GM21390 (cell line): Measurements from ENCODE around the gene DLK1.

Source experiments
- ATAC-seq: cut with Tn5 transposase; IDR thresholded peaks from one replicate; pipeline ENCODE4 v1.9.1; 2021; ENCODE audit not compliant: unreplicated experiment

Gene DLK1

DNA sequence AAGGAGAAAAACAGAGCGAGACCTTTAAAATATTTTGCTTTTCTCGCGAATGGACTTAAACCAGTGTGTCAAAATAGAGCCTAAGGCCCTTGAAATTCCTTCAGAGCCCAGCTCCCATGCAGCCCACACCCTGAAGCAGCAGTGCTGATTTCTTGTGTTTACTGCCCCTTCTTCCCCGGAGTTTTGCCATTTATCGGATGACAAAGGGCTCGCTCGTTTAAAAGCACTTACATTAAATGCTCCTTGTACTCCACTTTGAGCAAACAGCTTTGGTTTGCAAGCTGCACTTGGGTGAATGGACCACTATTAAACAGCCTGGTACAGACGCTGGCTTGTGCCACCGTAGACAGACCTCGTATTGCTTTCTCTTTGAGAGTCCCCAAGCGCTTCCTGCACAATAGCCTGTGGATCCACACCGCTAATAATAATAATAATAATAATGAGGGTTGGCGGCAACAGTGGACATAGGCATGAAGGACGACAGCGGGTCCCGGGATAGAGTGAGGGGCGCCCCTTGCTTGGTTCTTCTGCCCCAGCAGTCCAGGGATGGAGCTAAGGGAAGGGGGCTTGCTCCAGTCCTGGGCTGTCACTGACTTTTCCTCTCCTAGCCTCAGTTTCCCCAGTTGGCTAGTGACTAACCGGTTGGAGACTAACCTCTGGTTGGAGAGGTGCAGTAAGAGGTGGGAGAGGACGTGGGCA lies 6.6 kb downstream of the DLK1 start:
- no peak for ATAC-seq

GRCh38 chr14:100734031-100734990 lies 7.6 kb downstream of the DLK1 start:
- no peak for ATAC-seq

DNA sequence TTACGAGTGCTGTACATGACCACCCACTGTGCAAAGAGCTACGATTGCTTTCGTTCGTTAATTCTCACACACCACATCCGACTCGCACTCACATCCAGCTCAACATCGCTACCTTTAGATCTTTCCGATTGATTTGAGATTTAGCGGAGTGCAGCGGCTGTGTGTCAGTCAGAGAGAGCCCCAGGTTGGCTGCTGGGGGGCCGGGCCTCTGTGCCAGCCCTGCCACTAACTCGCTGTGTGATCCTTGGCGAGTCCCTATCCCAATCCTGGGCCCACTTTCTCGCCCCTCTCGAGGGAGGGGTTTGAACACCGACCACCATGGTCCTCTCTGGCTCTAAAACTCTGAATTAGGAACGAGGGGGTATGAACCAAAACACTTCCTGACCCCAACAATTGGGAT lies 8.6 kb downstream of the DLK1 start:
- ATAC-seq: no peak

- ATAC-seq: no peak
Measured at GRCh38 chr14:100736269-100737180, 9.8 kb downstream of the DLK1 start.

DNA sequence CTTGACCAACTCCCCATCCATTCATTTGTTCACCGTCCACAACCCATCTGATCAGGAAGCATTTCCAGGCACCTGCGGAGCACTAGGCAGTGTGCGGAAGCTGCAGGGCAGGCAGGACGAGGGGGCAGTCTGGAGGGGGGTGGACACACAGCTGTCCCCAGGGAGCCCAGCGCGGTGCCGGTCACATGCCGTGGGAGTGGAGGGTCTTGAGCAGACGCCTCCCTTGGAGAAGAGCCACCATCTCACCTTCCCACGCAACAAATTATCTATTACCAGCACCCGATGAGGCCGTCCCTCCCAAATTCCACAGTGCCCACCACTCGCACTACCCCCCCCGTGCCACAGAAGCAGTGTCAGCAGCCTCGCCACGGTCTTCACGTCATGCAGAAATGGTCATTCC lies 10.8 kb downstream of the DLK1 start:
- no peak for ATAC-seq

DNA sequence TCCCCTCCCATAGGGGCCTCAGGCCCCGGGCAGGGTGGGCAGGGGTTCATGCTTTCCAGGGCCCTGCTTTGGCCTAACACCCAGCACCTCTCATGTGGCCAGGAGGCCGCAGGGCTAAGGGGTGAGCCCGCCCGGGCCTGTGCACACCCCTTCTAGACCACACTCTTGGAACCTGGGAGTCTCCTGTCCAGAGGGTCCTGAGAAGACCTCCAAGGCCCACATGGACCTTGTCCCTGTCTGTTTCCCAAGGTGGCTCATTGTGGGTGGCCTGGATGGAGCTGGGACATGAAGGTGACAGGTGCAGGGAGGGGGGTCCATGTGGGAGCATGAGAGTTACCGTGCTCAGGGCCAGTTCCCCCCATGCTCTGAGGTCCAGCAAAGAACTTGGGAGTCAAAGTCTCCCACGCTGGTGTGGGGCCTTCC lies 11.6 kb downstream of the DLK1 start:
- ATAC-seq: no peak

- ATAC-seq: no peak
Measured at GRCh38 chr14:100738704-100739131, 12.0 kb downstream of the DLK1 start.

- no peak for ATAC-seq
Measured at GRCh38 chr14:100739306-100739705, 12.6 kb downstream of the DLK1 start.

DNA sequence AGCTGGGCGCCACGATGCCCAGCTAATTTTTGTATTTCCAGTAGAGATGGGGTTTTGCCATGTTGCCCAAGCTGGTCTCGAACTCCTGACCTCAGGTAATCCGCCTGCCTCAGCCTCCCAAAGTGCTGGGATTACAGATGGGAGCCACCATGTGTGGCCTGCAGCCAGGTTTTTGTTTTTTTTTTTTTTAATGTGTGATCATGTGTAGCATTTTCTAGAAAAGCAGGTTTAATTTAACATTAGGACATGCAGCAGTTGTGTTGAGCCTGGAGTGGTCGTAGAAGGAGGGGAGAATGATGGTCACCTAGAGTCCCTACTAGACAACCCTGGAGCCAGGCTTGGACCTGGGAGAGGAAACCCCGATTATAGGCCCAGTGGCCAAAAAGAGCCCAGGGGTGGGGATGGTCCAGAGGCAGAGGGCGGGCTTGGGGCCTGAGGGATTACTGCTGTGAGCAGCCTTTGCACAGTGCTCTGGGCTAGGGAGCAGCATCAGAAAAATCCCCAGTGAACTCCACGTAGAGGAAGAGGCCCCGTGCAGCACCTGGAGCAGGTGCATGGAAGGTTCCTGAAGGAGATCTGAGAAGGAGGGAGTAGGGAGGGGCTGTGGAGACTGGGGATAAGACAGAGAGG lies 13.6 kb downstream of the DLK1 start:
- no peak for ATAC-seq

DNA sequence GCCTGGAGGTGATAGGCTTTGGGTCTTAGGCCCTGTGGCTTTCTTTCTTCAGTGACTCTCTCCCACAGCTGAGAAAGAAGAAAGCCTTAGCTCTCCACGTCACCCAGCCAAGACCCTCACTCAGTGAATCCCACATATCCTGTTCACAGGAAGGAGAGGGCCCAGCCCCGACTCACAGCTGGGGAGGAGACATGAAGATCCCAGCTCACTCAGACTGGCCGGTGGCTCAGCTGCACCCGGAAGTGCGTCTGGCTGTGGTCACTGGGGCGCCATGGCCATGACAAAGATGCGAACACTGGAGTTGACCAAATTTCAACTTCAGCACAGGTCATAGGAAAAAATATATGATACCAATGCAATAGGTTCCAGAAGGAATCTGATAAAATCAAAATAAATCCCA lies 14.2 kb downstream of the DLK1 start:
- no peak for ATAC-seq

DNA sequence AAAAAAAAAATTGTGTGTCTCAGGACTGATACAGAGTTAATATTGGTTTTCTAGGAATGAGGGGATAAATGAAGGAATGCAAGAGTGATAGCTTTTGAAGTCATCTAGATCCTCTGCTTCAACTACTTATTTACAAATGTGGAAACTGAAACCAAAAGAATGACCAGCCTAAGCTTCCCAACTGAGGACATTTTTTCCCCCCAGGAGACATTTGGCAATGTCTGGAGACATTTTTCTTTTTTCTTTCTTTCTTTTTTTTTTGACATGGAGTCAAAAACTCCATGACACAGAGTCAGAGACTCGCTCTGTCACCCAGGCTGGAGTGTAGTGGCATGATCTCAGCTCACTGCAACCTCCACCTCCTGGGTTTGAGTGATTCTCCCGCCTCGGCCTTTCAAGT lies 15.3 kb downstream of the DLK1 start:
- no peak for ATAC-seq

GRCh38 chr14:100746326-100746725 lies 19.6 kb downstream of the DLK1 start:
- no peak for ATAC-seq

DNA sequence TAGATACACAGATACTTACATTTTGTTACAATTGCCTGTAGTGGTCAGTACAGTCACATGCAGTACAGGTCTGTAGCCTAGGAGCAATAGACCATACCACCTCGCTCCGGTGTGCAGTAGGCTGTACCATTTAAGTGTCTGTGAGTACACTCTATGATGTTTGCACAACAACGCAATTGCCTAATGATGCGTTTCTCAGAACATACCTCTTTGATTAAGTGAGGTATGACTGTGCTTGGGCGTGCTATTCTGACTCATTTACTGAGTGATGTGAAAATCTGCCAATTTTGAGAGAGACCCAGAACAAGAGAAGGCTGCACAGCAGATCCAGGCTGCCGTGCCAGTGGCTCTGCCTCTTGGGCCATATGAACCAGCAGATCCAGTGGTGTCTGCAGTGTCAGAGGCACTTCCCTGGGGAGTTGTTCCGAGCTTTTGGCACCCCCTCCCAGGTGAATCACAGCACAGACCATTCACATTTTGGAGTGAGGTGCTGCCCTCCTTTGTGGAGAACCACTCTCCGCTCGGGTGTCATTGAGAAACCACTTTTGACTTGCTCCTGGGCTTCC lies 20.4 kb downstream of the DLK1 start:
- no peak for ATAC-seq

DNA sequence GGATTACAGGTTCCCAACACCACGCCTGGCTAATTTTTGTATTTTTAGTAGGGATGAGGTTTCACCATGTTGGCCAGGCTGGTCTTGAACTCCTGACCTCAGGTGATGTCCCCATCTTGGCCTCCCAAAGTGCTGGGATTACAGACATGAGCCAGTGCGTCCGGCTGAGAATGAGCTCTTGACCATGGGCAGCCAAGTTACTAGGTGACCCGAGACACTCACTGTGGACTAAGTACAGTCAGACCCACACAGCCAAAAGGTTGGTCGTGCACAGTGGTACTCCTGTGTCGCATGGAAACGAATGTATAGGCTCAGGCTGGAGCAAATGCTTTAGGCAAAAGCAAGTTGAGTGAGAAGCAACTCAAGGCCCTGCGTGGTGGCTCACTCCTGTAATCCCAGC lies 21.0 kb downstream of the DLK1 start:
- no peak for ATAC-seq

DNA sequence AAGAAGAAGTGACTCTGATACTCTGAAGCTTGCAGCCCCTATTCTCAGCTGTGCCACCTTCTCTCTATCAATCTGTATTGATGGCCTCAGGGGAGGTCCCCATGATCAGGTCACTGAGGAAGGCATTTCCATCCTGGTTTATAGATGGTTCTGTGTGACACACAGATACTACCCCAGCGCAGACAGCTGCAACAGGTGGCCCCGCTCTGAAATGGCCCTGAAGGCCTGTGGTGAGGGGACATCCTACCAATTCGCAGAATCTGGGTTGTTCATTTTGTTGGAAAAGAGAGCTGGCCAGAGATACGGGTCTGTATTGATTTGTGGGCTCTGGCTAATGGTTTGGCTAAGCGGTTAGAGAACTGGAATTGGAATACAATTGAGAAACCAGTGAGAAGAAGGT lies 21.7 kb downstream of the DLK1 start:
- ATAC-seq: no peak

GRCh38 chr14:100748944-100749343 lies 22.3 kb downstream of the DLK1 start:
- no peak for ATAC-seq

DNA sequence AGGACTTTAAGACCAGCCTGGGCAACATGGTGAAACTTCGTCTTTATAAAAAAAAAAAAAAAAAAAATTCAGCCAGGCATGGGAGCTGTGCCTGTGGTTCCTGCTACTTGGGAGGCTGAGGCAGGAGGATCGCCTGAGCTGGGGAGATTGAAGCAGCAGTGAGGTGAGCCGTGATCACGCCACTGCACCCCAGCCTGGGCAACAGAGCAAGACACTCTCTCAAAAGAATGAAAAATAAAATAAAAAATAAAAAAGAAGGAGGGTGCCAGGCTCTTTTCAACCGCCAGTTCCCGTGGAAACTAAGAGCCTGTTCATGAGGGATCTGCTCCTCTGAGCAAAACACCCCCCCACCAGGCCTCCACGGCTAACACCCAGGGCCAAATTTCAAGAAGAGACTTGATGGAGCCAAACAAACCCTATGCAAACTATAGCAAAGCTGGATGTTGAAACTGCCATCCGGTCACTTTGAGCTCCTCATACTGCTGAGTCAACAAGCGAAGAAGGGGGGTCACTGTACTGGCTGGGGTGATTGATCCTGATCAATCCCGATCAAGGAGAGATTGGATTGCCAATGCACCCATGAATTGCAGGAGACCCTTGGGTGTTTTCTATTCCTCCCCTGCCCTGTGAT lies 23.4 kb downstream of the DLK1 start:
- no peak for ATAC-seq

- no peak for ATAC-seq
Measured at GRCh38 chr14:100750762-100751699, 24.3 kb downstream of the DLK1 start.

GRCh38 chr14:100754020-100754419 lies 27.3 kb downstream of the DLK1 start:
- ATAC-seq: no peak
